Subcutaneous abdominal adipose tissue (tissue), 5 donors: ENCODE results near the gene GPS2.

Experiments used
- H3K27ac ChIP-seq: one replicate; pipeline ENCODE4 v1.7.0; 2013; ENCODE audit warnings: low read depth, mild to moderate bottlenecking, inconsistent platforms, low read length, moderate library complexity
- H3K27me3 ChIP-seq, 5 donors: one replicate each; pipeline ENCODE4 v1.7.0; 2013; ENCODE audit warnings: low read length in 5 of 5, inconsistent platforms in 1 of 5; ENCODE audit not compliant: control insufficient read depth in 5 of 5, insufficient read depth in 4 of 5
- H3K36me3 ChIP-seq, 5 donors: one replicate each; pipeline ENCODE4 v1.7.0; 2013; ENCODE audit warnings: low read length in 5 of 5; ENCODE audit not compliant: control insufficient read depth in 5 of 5, insufficient read depth in 5 of 5
- H3K4me1 ChIP-seq, 5 donors: one replicate each; pipeline ENCODE4 v1.7.0; 2013; ENCODE audit warnings: low read length in 5 of 5, mild to moderate bottlenecking in 3 of 5, moderate library complexity in 1 of 5; ENCODE audit not compliant: control insufficient read depth in 5 of 5, insufficient read depth in 5 of 5
- H3K4me3 ChIP-seq, 5 donors: one replicate each; pipeline ENCODE4 v1.7.0; 2013; ENCODE audit warnings: low read length in 5 of 5, low read depth in 1 of 5
- H3K9ac ChIP-seq, 5 donors: one replicate each; pipeline ENCODE4 v1.7.0; 2013; ENCODE audit warnings: low read length in 5 of 5, mild to moderate bottlenecking in 4 of 5, moderate library complexity in 3 of 5
- H3K9me3 ChIP-seq, 5 donors: one replicate each; pipeline ENCODE4 v1.7.0; 2013; ENCODE audit warnings: low read length in 5 of 5; ENCODE audit not compliant: control insufficient read depth in 5 of 5
- donor health status: healthy.
- donor health status: healthy.
- donor health status: healthy.
- donor health status: healthy.
- donor health status: healthy.

The GPS2 gene, protein sequence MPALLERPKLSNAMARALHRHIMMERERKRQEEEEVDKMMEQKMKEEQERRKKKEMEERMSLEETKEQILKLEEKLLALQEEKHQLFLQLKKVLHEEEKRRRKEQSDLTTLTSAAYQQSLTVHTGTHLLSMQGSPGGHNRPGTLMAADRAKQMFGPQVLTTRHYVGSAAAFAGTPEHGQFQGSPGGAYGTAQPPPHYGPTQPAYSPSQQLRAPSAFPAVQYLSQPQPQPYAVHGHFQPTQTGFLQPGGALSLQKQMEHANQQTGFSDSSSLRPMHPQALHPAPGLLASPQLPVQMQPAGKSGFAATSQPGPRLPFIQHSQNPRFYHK

DNA sequence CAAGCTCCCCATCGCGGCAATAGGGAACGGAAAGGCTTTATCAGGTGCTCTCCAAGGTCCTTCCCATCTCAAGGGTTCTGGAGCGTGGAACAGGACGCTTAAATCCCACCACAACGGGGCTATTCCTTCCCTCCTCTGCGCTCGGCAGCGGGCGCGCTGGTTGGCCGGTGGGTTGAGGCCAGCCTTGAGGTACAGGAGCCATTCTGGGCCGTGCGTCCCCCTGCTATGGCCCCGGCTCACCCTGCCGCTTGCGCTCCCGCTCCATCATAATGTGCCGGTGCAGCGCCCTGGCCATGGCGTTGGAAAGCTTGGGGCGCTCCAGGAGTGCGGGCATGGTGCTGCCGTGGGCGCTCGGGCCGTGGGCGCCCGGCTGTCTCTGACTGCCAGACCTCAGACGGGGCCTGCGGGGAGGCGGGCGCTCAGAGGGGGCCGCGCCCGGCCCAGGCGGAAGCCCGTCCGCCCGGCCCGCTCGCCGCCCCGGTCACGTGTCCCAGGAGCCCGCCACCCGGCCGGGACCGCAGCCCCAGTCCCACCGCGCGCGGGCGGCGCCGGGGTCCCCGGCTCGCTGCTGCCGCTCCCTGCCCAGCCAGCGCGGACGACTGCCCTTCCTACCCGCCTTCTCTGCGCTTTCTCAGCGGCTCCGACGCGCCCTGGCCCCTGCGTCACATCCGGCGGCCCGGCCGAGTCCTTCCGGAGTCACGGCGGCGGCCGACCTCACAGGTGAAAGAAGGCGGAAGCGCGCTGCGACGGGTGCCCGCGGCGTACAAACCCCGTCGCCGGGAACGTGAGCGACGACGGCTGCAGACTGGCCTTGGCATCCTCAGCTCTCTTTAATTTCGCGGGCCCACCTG is at the start of gene GPS2:
TSS of gene GPS2 (minus strand) at position 642 of the 851 bp plus-strand sequence. CDS start at position 334, 308 bp downstream.
- peak within 1 kb of the TSS; percentile 68 to 87 (median 80) for H3K4me3 ChIP-seq
- peaks cover 5 to 41% (median 31%) of the 10 kb centered on the region in 5 donors for H3K4me1 ChIP-seq
- peak within 1 kb of the TSS; percentile 90 for H3K27ac ChIP-seq
- H3K36me3 ChIP-seq: peaks cover 7 to 65% (median 62%) of the 10 kb centered on the region in 5 donors
- H3K27me3 ChIP-seq: no peaks in the 10 kb centered on the region
- H3K9ac ChIP-seq: peak within 1 kb of the TSS; percentile 75 to 92 (median 84)
- H3K9me3 ChIP-seq: no peaks in the 10 kb centered on the region

DNA sequence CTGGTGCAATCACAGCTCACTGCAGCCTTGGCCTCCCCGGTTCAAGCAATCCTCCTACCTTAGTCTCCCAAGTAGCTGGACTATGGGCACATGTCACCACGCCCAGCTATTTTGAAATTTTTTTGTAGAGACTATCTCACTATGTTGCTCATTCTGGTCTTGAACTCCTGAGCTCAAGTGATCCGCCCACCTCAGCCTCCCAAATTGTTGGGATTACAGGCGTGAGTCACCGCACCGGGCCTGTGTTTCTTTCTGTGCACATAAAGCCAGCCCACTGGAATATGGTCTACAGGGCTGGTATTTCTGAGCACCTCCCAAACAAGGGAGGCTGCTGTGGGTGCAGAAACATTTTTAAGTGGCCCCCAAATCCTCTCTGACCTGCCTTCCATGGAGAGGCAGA is 48.2 kb upstream of the GPS2 start:
- H3K36me3 ChIP-seq: no peaks in the 10 kb centered on the region
- H3K4me1 ChIP-seq: no peaks in the 10 kb centered on the region

DNA sequence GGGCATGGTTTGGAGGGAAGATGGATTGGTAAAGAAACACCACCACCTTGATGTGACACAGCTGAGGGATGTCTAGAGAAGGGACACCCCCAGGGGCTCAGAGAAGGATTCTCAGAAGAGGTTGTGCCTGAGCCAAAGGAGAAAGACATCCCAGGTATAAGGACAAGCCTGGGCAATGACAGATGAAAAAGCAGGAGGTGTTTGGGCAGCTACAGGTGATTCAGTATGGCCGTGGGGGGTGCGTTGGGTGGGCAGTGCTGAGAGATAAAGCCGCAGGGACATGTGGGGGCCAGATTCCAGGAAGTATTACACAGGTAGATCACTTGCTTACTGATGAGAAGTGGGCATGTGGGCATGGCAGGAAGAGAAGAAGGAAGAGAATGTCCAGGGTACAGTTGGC is 46.7 kb upstream of the GPS2 start:
- Histone ChIP-seq H3K4me1 (no peaks in the 10 kb centered on the region), H3K27ac (no peak overlapping the region), H3K9ac (no peak overlapping the region), H3K4me3 (no peak overlapping the region), H3K9me3 (no peaks in the 10 kb centered on the region), H3K36me3 (no peaks in the 10 kb centered on the region), H3K27me3 (peaks cover 0 to 4% (median 0%) of the 10 kb centered on the region in 5 donors)

More for the DNA sequence above, 48.2 kb upstream of the GPS2 start:
- H3K27ac ChIP-seq: no peak overlapping the region
- no peaks in the 10 kb centered on the region for H3K9me3 ChIP-seq
- peaks cover 0 to 4% (median 0%) of the 10 kb centered on the region in 5 donors for H3K27me3 ChIP-seq
- H3K9ac ChIP-seq: no peak overlapping the region
- H3K4me3 ChIP-seq: no peak overlapping the region

DNA sequence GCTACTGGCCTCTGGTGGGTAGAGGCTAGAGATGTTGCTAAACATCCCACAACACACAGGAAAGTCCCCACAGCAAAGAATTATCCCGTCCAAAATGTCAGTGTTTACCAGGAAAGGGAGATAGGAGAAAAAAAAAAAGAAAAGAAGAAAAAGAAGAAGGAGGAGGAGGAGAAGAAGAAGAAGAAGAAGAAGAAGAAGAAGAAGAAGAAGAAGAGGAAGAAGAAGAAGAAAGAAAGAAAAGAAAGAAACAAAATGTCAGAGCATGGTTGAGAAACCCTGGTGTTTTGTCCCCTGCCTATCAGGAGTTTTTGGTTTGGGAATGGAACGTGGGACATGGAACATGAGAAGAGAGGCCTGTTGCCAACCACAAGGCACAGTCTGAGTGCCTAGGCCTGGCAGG is 42.2 kb upstream of the GPS2 start:
- Histone ChIP-seq H3K4me3 (no peak overlapping the region), H3K4me1 (peaks cover 3 to 32% (median 27%) of the 10 kb centered on the region in 5 donors), H3K27ac (no peak overlapping the region), H3K27me3 (peaks cover 0 to 4% (median 0%) of the 10 kb centered on the region in 5 donors), H3K9ac (no peak overlapping the region), H3K36me3 (no peaks in the 10 kb centered on the region), H3K9me3 (no peaks in the 10 kb centered on the region)

DNA sequence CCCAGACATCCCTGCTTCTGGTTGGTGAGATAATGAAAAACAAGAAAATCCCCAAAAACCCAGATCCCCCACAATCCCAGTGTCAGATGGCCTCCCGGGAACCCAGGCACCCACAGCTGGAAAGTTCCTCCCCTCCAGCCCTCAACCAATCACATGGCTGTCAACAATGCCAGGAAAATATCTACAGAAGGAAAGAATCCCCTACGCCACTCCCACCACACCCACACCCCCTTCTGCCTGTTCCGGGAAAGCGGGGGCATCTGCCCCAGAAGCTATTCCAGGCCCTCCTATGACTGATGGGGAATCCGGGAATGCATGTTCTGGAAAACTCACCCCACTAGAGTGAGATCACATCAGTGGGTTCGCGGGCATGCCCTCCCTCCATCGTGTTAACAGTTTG is 41.6 kb upstream of the GPS2 start:
- H3K4me1 ChIP-seq: peaks cover 3 to 36% (median 29%) of the 10 kb centered on the region in 5 donors
- H3K27ac ChIP-seq: no peak overlapping the region
- H3K27me3 ChIP-seq: peaks cover 0 to under 1% (median 0%) of the 10 kb centered on the region in 5 donors
- H3K4me3 ChIP-seq: no peak overlapping the region
- no peak overlapping the region for H3K9ac ChIP-seq
- H3K9me3 ChIP-seq: no peaks in the 10 kb centered on the region
- no peaks in the 10 kb centered on the region for H3K36me3 ChIP-seq

DNA sequence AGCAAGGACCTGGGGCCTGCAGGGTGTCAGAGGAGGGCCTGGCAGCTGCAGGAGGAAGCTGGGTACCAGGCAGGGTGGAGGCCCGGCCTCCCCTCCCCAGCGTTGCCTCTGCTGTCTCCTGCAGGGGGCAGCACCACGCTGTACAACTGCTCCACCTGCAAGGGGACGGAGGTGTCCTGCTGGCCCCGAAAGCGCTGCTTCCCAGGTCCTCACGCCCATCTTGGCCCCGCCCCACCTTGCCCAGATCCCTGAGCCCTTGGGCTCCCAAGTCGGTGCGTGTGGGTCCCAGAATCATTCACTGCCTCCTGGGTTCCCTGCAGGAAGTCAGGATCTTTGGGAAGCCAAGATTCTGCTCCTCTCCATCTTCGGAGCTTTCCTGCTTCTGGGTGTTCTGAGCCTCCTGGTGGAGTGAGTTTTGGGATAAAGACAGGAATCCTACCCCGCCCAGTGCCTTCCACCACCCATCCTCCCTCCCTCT is 41.0 kb upstream of the GPS2 start:
- Histone ChIP-seq H3K4me3 (no peak overlapping the region), H3K36me3 (no peaks in the 10 kb centered on the region), H3K27me3 (no peaks in the 10 kb centered on the region), H3K27ac (no peak overlapping the region), H3K9ac (peak overlapping the region in 1 of 5 donors; percentile 29), H3K9me3 (no peaks in the 10 kb centered on the region), H3K4me1 (peaks cover 3 to 39% (median 31%) of the 10 kb centered on the region in 5 donors)

DNA sequence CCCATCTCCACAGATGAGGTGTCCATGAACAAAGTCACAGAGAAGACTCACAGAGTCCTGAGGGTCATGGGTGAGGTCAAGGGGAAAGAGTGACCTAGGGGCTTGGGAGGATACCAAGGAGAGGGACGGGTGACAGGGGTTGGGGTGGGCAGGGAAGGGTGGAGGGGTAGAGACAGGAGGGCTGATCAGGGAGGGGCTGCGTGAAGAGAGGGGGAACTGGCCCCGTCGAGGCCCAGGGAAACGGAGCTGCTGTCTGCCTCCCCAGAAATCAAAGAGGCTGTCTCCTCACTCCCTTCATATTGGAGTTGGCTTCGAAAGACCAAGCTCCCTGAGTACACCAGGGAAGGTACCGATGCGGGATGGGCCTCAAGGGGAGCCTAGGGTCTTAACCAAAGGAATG is 40.4 kb upstream of the GPS2 start:
- Histone ChIP-seq H3K4me1 (peaks cover 3 to 44% (median 36%) of the 10 kb centered on the region in 5 donors), H3K9me3 (no peaks in the 10 kb centered on the region), H3K36me3 (no peaks in the 10 kb centered on the region), H3K4me3 (no peak overlapping the region), H3K27me3 (no peaks in the 10 kb centered on the region), H3K9ac (peak overlapping the region in 1 of 5 donors; percentile 29), H3K27ac (peak overlapping the region; percentile 98)

DNA sequence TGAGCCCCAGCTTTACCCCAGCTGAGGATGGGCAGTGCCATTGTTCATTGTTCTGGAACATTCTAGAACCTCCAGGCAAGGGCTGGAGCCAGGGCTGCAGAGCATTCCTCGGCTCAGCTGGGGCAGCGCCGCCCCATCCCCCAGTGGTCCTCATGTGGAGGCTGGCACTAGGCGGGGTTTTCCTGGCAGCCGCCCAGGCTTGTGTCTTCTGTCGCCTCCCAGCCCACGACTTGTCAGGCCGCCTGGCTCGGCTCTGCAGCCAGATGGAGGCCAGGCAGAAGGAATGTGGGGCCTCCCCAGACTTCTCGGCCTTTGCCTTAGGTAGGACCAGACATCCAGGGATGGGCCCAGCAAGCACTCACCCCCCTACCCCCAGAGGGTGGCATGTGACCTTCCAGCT is 39.9 kb upstream of the GPS2 start, which contains the start of gene TMEM95:
TSS of gene TMEM95 (plus strand) at position 104 of the 400 bp plus-strand sequence. CDS start at position 153, 49 bp downstream.
- H3K4me3 ChIP-seq: no peak within 1 kb of the TSS
- H3K9ac ChIP-seq: peak within 1 kb of the TSS in 3 of 5 donors; percentile 19 to 51 (median 29)
- no peaks in the 10 kb centered on the region for H3K9me3 ChIP-seq
- H3K4me1 ChIP-seq: peaks cover 3 to 48% (median 40%) of the 10 kb centered on the region in 5 donors
- H3K27ac ChIP-seq: peak within 1 kb of the TSS; percentile 98
- H3K36me3 ChIP-seq: no peaks in the 10 kb centered on the region
- H3K27me3 ChIP-seq: no peaks in the 10 kb centered on the region

DNA sequence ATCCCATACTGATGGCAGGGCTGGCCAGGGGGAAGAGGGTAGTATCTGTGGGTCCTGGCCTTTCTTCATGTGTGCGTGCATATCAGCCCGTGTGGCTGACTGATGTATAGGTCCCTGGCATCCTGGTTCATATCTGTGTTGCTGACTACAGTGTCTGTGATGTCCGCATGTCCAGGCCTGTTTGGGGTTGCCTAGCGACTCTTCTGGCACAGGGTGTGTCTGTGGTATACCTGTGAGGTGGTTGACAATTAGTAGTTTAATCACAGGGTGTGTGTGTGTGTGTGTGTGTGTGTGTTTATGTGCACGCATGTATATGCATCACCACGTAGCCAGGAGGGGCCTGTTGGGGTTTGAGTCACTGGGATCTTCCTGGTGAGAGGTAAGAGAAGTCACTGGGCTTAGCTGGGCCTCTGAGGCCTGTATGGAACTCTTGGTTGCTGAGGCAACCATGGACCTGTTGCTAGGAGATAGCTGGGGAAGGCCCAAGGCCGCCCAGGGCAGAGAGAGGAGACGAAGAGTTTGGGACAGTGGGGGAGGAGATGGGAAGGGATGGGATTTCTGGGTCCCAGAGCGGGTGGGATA is 39.2 kb upstream of the GPS2 start:
- Histone ChIP-seq H3K4me3 (no peak overlapping the region), H3K9ac (peak overlapping the region in 1 of 5 donors; percentile 51), H3K9me3 (no peaks in the 10 kb centered on the region), H3K36me3 (no peaks in the 10 kb centered on the region), H3K4me1 (peaks cover 3 to 55% (median 47%) of the 10 kb centered on the region in 5 donors), H3K27ac (peak overlapping the region; percentile 98), H3K27me3 (no peaks in the 10 kb centered on the region)
